NCI-H446 (cell line): Measurements from ENCODE around the gene TRABD2B.

ENCODE experiments used
- DNase-seq, 2 experiments: peaks; one replicate each; lab custom pipeline; 2025; lab: John Stamatoyannopoulos, UW

TRABD2B gene

DNA sequence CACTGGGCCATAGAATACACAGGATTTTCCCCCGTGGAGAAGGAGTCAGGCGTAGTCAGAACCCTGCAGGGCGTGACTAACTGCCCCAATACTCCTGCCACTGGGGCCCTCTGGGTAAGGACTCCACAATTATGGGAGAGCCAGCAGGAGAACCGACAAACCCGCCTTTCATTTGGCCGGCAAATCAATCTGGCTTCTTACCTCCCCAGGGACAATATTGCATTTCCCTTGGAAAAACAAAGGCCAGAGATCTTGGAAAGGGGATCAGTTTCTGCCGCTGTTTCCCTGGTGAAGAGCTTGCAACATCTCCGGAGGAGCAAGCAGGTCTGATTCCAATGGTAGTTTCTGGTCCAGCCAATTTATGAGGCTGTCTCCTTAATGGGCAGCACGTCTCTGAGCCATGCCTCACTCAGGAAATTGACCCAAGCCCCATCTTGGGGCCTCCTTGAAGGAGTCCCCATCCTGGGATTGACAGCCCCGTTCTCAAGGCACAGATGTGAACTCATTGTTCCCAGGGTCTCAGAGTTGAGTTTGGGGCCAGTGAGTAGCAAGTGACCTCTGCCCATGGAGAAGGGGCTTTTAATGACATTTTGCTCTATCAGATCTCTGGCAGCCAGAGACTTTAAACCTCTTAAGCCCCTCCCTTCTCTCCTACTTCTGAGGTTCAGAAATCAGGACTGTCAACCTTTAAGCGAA lies 4.3 kb downstream of the TRABD2B start:
- no peak for DNase-seq

DNA sequence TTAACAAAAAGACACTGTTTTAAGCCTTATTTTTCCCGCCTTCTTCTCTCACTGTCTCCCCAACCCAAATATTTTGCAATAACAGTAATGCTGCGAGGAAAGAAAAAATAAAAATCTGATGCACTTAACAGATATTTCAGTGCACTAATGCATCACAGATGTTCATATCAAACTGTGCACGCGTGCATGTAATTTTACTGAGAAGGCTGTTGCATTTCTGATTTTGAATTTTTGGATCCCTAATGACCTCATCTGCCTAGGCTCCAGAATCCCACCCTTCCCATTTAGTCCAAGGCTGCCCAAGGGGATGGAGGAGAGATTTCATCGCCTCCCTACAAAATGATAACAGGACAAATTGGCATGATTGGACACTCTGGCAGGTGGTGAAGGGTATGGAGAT lies 5.5 kb downstream of the TRABD2B start:
- no peak for DNase-seq

- DNase-seq, result no peak
Observed at GRCh38 chr1:47991187-47991586, 6.0 kb downstream of the TRABD2B start.

GRCh38 chr1:47990286-47990685 lies 6.9 kb downstream of the TRABD2B start:
- no peak for DNase-seq

GRCh38 chr1:47987601-47988000 lies 9.6 kb downstream of the TRABD2B start:
- DNase-seq, result no peak

GRCh38 chr1:47986761-47987200 lies 10.4 kb downstream of the TRABD2B start:
- DNase-seq, result no peak

GRCh38 chr1:47985018-47985417 lies 12.2 kb downstream of the TRABD2B start:
- DNase-seq, result no peak

DNA sequence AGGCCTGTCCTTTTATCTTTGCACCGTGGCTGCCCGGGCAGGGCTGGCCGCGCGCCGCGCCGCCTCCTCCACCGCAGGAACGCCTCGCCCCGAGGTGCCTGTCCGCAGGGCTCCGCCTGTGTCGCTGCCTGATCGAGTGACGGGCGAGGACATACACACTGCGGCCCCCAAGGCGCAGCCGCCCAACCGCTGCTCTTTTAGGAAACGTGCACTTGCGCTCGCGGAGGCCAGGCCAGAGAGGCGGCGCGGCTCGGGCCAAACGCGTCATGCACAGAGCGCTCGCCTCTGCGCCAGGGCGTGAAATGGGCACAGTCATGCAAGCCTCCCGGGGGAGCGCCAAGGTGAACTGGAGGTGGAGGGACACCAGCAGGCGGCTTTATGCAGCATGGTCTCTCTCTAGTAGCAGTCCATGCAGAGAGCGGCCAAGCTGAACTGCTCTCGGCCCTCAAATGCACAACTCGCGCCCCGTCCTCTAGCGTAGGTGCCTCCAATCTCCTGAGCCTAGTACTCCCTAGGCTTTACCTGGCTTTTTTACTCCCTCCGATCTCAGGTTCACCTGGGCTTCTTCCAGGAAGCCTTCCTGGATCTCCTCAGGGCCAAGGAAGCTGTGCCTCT lies 12.9 kb downstream of the TRABD2B start:
- no peak for DNase-seq

- DNase-seq, result no peak
Observed at GRCh38 chr1:47983691-47984090, 13.5 kb downstream of the TRABD2B start.

GRCh38 chr1:47981667-47982350 lies 15.4 kb downstream of the TRABD2B start:
- DNase-seq, result no peak

DNA sequence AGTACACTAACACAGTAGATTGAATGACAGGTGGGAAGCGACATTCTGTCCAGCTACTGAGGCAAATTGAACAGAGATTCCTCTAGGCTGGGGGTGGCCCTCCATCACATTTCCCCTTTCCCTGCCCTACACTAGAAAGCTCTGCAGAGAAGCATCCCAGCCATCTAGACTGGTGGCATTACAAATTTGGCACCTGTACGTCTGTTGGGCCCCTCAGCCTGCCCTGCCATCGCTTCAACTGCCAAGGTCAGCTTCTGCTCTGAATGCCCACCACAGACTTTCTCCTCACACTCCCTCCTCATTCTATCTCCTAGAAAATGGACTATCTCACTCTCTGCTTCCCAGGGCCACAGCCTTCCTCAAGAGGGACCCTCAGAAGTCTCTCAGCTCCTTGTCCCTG lies 16.7 kb downstream of the TRABD2B start:
- DNase-seq, result no peak

- DNase-seq, result no peak
Observed at GRCh38 chr1:47979724-47980123, 17.5 kb downstream of the TRABD2B start.

DNA sequence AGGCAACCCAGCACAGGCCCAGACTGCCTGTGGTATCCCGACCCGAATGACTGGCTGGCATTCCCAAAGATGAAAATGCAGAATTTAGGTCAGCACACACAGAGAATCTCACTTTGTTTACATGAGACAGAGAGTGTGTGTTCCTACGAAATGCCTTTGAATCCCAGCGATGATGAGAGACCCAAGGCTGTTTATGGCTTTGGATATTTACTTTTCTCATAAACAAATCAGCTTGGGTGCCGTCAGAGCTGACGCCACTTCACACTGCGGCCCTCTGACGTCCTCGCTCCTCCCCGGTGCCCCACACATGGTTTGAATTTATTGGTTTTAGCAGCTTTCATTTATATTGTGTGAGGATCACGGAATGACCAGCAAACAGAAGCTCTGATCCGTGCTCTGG lies 18.7 kb downstream of the TRABD2B start:
- no peak for DNase-seq

- DNase-seq, result no peak
Observed at GRCh38 chr1:47976728-47977127, 20.5 kb downstream of the TRABD2B start.

GRCh38 chr1:47976267-47976666 lies 20.9 kb downstream of the TRABD2B start:
- DNase-seq, result no peak

GRCh38 chr1:47975302-47975921 lies 21.8 kb downstream of the TRABD2B start:
- no peak for DNase-seq

DNA sequence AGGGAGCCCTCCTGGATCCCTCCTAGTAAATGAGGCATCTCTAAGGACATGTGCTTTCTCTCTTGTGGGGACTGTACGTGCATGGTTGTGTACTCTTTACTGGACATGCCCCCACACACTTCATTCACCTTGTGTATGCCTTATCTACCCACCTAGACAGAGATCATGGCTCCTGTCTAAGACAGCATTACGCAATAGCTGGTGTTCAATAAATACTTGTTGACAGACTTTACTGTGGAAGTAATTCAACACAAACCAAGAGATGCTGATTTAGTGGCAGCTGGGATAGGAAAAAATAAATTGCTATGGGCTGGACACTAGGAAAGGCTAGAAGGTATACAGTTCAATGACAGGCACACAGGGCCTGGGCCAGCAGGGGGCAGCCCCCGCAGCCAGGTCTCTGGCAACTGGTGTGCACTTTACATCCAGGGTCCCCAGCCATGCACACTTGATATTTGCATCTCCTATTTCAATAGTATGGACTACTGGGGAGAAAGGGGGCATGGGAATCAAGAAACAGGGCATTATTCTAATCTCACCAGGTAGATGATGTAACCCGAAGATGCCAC lies 24.2 kb downstream of the TRABD2B start:
- DNase-seq, result no peak

- DNase-seq, result no peak
Observed at GRCh38 chr1:47971385-47972160, 25.6 kb downstream of the TRABD2B start.

DNA sequence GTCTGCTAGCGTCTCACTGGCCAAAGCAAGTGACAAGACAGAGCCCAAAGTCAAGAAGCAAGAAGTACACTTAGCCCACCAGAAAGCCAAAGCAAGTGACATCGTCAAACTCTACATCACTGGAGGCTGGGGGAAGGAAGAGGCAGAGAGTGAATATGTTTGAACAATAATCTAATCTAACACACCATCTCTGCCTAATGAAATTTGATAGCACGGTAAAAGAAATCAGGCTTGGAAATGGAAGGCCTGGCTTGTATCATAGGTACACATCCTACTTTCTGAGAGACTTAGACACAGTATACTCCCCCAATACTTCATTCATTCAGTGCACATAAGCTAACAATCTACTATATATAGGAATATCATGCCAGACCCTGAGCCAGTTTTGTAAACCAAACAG lies 26.3 kb downstream of the TRABD2B start:
- no peak for DNase-seq

DNA sequence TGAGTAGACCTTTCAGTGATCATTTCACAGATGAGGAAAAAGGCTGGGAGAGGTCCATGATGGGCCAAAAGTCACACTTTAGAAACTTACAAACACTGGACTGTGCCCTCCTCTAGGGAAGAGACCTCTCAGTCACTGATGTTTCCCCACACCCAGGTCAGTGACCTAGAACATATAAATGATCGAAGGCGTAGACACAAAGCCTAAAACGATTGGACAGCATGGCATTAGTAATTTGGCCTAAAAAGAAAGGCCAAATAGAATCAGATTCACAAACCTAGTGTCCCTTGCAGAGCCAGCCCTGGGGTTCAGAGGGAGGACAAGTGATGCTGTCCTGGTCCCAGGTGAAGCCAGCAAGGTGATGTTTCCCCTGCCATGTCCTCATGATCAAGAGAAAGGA lies 27.7 kb downstream of the TRABD2B start:
- DNase-seq, result no peak

DNA sequence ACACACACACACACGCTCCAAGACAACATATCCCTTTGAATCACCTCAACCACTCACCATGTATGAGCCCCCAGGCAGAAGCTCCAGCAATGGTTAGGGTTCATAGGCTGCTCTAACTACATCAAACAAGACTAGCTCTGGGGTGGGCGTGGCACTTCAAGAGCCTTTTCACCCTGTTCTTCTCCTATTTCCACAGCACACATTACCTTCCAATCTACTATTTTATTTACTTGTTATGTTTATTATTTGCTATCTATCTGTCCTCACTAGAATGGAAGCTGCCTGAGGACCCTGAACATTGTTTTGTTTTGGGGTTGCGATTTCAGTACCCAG lies 28.7 kb downstream of the TRABD2B start:
- DNase-seq, result no peak
